ENCODE data around the gene POC1B. TPM values are rescaled to one million over a fixed set of nuclear protein-coding genes. Genes with fewer than 3 reads are reported as not detected.

POC1B gene
- total RNA-seq, 1 donor from 2014 or later = 15.2 TPM

GRCh38 chr12:89417246-89417977, 108.4 kb downstream of the POC1B start:
- no peaks in the 10 kb centered on the region for H3K4me1 Mint-ChIP-seq
- DNase-seq (ENCODE audit: low read depth, low spot score) = no peak

GRCh38 chr12:89416049-89416792, 109.6 kb downstream of the POC1B start:
- Mint-ChIP-seq H3K9me3 (no peaks in the 10 kb centered on the region), H3K27ac (ENCODE audit: unreplicated experiment) (peak overlapping the region; percentile 61), H3K4me3 (no peak overlapping the region), H3K27me3 (ENCODE audit: low read depth) (no peaks in the 10 kb centered on the region), H3K4me1 (peaks cover 4% of the 10 kb centered on the region), H3K36me3 (ENCODE audit: low read depth) (no peaks in the 10 kb centered on the region)
- DNase-seq (ENCODE audit: low read depth, low spot score) = no peak
- no peak for TF ChIP-seq CTCF (conservative IDR thresholded peaks at IDR 0.05)

More at GRCh38 chr12:89417246-89417977, 108.4 kb downstream of the POC1B start:
- no peak for TF ChIP-seq CTCF (conservative IDR thresholded peaks at IDR 0.05)
- Mint-ChIP-seq H3K27me3 (ENCODE audit: low read depth) (no peaks in the 10 kb centered on the region), H3K4me3 (no peak overlapping the region), H3K9me3 (no peaks in the 10 kb centered on the region), H3K36me3 (ENCODE audit: low read depth) (no peaks in the 10 kb centered on the region), H3K27ac (ENCODE audit: unreplicated experiment) (no peak overlapping the region)

GRCh38 chr12:89414851-89415250, 111.0 kb downstream of the POC1B start:
- Mint-ChIP-seq H3K4me3 (no peak overlapping the region), H3K4me1 (peaks cover 4% of the 10 kb centered on the region), H3K9me3 (no peaks in the 10 kb centered on the region), H3K27ac (ENCODE audit: unreplicated experiment) (no peak overlapping the region), H3K36me3 (ENCODE audit: low read depth) (no peaks in the 10 kb centered on the region), H3K27me3 (ENCODE audit: low read depth) (no peaks in the 10 kb centered on the region)
- TF ChIP-seq CTCF (conservative IDR thresholded peaks at IDR 0.05) = no peak
- no peak for DNase-seq (ENCODE audit: low read depth, low spot score)

GRCh38 chr12:89414322-89414721, 111.5 kb downstream of the POC1B start:
- TF ChIP-seq CTCF (conservative IDR thresholded peaks at IDR 0.05) = no peak
- Mint-ChIP-seq H3K4me3 (no peak overlapping the region), H3K4me1 (peaks cover 4% of the 10 kb centered on the region), H3K27ac (ENCODE audit: unreplicated experiment) (no peak overlapping the region), H3K27me3 (ENCODE audit: low read depth) (no peaks in the 10 kb centered on the region), H3K36me3 (ENCODE audit: low read depth) (no peaks in the 10 kb centered on the region), H3K9me3 (no peaks in the 10 kb centered on the region)
- DNase-seq (ENCODE audit: low read depth, low spot score) = no peak

GRCh38 chr12:89413234-89413633, 112.6 kb downstream of the POC1B start:
- H3K27me3 Mint-ChIP-seq (ENCODE audit: low read depth) = no peaks in the 10 kb centered on the region
- no peak for TF ChIP-seq CTCF (conservative IDR thresholded peaks at IDR 0.05)
- no peaks in the 10 kb centered on the region for H3K36me3 Mint-ChIP-seq (ENCODE audit: low read depth)
- H3K4me1 Mint-ChIP-seq = peaks cover 4% of the 10 kb centered on the region
- no peaks in the 10 kb centered on the region for H3K9me3 Mint-ChIP-seq
- DNase-seq (ENCODE audit: low read depth, low spot score) = no peak
- H3K4me3 Mint-ChIP-seq = no peak overlapping the region
- no peak overlapping the region for H3K27ac Mint-ChIP-seq (ENCODE audit: unreplicated experiment)
